Measurements from ENCODE around the gene MCC.

- no peak for TF ChIP-seq POLR2A (IDR thresholded peaks at IDR 0.05; ENCODE audit: low read length)
- no peak for TF ChIP-seq GATA1 (IDR thresholded peaks at IDR 0.05; ENCODE audit: low read depth, low read length)
Measured at GRCh38 chr5:113282472-113282871, 205.8 kb downstream of the MCC start.

Data from erythroblast (primary cell).